Type B pancreatic cell (in vitro differentiated cells): ENCODE results near the gene GOLGA8H. TPM values are rescaled to one million over a fixed set of nuclear protein-coding genes. Genes with fewer than 3 reads are reported as not detected.
"Not testable (repeated sequence)": the region's sequence is repeated elsewhere in the genome, so short reads cannot be mapped to it uniquely, and the experiment has no call there.

Experiments used
- DNase-seq: peaks from one replicate; pipeline ENCODE4 v3.0.0; 2021; ENCODE audit warnings: mixed read lengths; ENCODE audit not compliant: unreplicated experiment; ENCODE audit errors: extremely low spot score
- H3K27ac Mint-ChIP-seq: 2 replicates; pipeline ENCODE4 v1.8.0; 2021; ENCODE audit warnings: mild to moderate bottlenecking, mixed read lengths
- H3K27me3 Mint-ChIP-seq: 2 replicates; pipeline ENCODE4 v1.8.0; 2021; ENCODE audit warnings: mixed read lengths
- H3K36me3 Mint-ChIP-seq: 2 replicates; pipeline ENCODE4 v1.8.0; 2021; ENCODE audit warnings: mixed read lengths
- H3K4me1 Mint-ChIP-seq: one replicate; pipeline ENCODE4 v1.8.0; 2021; ENCODE audit warnings: mixed read lengths; ENCODE audit not compliant: unreplicated experiment
- H3K4me3 Mint-ChIP-seq: 2 replicates; pipeline ENCODE4 v1.8.0; 2021; ENCODE audit warnings: mild to moderate bottlenecking, mixed read lengths
- H3K9me3 Mint-ChIP-seq: 2 replicates; pipeline ENCODE4 v1.8.0; 2021; ENCODE audit warnings: mixed read lengths
- long read RNA-seq: library from polyadenylated mRNA; unstranded; transcript quantifications from one replicate; pipeline ENCODE4 v2.0.0, GENCODE V29; 2020
- total RNA-seq: library from RNA; stranded (reverse); gene quantifications from 2 replicates; pipeline ENCODE4 v1.2.1, GENCODE V29; 2021; ENCODE audit warnings: low replicate concordance
- TF ChIP-seq, protein P1 (sequence below): fragments of 200-600 bp; sonication (generic); conservative IDR thresholded peaks from 2 replicates; pipeline ENCODE4 v1.5.0; 2021; ENCODE audit warnings: antibody characterized with exemption, mild to moderate bottlenecking

Gene GOLGA8H, protein sequence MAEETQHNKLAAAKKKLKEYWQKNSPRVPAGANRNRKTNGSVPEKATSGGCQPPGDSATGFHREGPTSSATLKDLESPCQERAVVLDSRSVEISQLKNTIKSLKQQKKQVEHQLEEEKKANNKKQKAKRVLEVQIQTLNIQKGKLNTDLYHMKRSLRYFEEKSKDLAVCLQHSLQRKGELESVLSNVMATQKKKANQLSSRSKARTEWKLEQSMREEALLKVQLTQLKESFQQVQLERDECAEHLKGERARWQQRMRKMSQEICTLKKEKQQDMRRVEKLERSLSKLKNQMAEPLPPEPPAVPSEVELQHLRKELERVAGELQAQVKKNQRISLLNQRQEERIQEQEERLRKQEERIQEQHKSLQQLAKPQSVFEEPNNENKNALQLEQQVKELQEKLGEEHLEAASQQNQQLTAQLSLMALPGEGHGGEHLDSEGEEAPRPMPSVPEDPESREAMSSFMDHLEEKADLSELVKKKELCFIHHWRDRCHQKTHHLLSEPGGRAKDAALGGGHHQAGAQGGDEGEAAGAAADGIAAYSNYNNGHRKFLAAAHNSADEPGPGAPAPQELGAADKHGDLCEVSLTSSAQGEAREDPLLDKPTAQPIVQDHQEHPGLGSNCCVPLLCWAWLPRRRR
- 0.77 TPM in 1 of 2 replicates, not detected in the other for total RNA-seq
- long read RNA-seq = 0 reads

DNA sequence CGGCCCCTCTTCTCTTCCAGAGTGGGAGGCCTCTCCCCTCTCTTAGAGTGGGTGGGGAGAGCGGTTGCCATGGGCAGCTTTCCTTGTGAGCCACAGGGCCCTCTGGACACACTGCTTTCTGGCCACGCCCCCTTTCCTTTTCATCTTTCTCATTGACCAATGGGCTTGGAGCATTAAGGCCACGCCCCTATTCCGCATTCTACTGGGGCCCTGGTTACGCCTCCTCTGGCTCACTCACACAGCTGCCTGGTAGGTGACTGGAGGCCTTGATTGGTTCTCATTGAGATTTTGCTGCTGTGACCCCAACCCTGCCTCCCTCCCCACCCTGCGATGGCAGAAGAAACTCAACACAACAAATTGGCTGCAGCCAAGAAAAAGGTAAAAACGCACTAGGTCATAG lies at the start of gene GOLGA8H:
Gene GOLGA8H, plus strand, starts transcription at position 233 of the 400 bp plus-strand sequence. Its CDS starts 98 bp downstream, at position 331.
- H3K4me3 Mint-ChIP-seq, H3K9me3 Mint-ChIP-seq, DNase-seq, H3K4me1 Mint-ChIP-seq, H3K36me3 Mint-ChIP-seq, H3K27me3 Mint-ChIP-seq, H3K27ac Mint-ChIP-seq: not testable (repeated sequence)

DNA sequence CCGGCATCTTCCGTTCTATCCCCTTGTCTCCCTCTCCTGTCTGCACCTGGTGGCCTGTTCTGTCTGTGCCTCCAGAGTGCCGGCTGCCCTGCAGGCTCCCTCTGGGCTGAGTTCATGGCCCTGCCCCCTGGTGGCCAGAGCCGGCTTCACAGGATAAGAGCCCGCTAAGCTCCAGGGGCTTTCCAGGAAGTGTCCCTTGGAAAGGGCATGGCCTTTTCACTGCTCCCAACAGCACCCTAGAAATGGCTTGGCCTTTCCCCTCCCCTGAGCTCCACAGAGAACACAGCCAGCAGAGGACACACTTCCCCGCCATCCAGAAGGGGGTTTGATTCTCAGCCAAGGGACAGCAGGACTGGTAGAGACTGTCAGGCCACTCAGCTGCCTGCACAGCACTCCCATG lies 36.9 kb upstream of the GOLGA8H start:
- not testable (repeated sequence) for H3K4me3 Mint-ChIP-seq
- DNase-seq = peak; percentile 22
- TF ChIP-seq, protein P1, sequence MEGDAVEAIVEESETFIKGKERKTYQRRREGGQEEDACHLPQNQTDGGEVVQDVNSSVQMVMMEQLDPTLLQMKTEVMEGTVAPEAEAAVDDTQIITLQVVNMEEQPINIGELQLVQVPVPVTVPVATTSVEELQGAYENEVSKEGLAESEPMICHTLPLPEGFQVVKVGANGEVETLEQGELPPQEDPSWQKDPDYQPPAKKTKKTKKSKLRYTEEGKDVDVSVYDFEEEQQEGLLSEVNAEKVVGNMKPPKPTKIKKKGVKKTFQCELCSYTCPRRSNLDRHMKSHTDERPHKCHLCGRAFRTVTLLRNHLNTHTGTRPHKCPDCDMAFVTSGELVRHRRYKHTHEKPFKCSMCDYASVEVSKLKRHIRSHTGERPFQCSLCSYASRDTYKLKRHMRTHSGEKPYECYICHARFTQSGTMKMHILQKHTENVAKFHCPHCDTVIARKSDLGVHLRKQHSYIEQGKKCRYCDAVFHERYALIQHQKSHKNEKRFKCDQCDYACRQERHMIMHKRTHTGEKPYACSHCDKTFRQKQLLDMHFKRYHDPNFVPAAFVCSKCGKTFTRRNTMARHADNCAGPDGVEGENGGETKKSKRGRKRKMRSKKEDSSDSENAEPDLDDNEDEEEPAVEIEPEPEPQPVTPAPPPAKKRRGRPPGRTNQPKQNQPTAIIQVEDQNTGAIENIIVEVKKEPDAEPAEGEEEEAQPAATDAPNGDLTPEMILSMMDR = peak; percentile 59

DNA sequence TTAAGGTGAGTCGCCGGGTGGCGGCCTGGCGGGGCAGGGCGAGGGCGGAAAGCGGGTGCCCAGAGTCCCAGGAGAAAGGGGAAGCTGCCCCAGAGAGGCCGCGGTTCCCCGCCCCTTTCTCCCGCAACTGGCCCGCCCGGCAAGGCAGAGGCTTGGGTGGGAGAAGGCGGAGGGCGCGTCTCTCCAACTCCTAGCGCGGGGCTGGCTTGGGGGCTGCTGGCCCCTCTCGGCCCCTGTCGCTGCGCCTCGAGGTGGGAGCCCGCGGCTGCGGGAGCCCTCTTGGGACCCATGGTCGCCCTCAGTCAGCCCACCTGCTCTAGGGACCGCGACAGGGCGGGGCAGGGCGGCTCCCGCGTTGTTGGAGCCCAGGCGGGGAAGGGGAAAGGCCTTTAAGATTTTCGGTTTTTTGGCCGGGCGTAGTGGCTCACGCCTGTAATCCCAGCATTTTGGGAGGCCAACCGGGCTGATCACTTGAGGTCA lies 30.8 kb upstream of the GOLGA8H start:
- not testable (repeated sequence) for H3K4me1 Mint-ChIP-seq, H3K4me3 Mint-ChIP-seq, H3K27me3 Mint-ChIP-seq, H3K36me3 Mint-ChIP-seq, DNase-seq, H3K27ac Mint-ChIP-seq, H3K9me3 Mint-ChIP-seq

More for the DNA sequence above, 36.9 kb upstream of the GOLGA8H start:
- H3K27me3 Mint-ChIP-seq, H3K4me1 Mint-ChIP-seq, H3K36me3 Mint-ChIP-seq, H3K27ac Mint-ChIP-seq, H3K9me3 Mint-ChIP-seq: not testable (repeated sequence)

DNA sequence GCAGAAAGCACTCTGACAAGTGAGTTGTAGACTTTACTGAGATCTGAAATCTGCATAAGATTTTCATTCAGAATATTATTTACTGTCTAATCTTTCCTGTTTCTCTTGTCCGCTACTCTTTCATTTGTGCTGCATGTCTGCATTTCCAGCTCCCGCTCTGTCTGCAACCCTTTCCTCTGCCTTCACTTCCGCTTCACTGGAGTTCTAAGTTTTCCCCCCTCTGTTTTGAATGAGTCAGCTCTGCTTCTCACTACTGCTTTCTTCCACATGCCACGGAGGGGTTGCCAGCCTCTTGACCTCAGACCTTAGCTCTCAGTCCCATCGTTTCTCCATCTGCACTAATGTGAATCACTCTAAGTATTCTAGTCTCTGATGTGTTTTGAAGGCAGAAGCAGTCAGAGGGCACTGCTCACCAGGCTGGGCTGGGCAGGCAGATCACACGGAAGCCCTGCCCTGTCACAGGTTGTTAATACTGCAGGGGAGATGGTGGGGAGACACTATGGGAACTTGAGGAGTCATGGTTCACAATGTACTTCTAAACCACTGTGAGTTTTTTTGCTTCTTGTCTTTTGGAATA lies 24.3 kb upstream of the GOLGA8H start:
- H3K27me3 Mint-ChIP-seq, H3K27ac Mint-ChIP-seq, H3K4me3 Mint-ChIP-seq, H3K36me3 Mint-ChIP-seq, DNase-seq, H3K4me1 Mint-ChIP-seq, H3K9me3 Mint-ChIP-seq: not testable (repeated sequence)

DNA sequence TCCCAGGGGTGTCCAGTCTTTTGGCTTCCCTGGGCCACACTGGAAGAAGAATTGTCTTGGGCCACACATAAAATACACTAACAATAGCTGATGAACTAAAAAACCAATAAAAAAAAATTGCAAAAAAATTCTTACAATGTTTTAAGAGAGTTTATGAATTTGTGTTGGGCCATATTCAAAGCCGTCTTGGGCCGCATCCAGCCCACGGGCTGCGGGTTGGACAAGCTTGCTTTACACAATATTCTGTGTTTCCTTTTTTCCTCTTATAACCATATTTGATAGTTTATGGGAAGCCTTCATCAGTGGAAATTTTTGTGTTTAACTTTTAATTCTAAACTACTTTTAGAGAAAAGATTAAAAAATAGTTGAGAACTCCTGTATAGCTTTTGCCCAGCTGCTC lies 23.1 kb upstream of the GOLGA8H start:
- DNase-seq, H3K9me3 Mint-ChIP-seq, H3K36me3 Mint-ChIP-seq, H3K27ac Mint-ChIP-seq, H3K27me3 Mint-ChIP-seq, H3K4me1 Mint-ChIP-seq, H3K4me3 Mint-ChIP-seq: not testable (repeated sequence)

DNA sequence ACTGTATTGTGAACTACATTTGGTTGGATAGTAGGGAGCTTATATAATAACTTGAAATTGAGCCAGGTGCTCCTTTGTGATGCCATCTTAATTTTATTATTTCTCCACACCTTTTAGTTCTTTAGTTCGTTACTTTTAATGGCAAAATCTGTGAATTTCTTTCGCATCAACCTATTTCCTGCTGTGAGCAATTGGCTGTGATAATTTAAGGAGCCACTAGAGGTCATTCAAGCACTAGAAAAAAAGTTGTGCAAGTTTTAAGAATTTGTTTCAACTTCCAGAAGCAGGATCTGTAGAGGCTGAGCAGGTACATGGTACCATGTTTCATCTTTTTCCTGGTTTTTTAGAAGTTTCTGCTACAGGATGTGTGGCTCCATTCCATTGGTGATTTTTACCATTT lies 4.9 kb upstream of the GOLGA8H start:
- not testable (repeated sequence) for H3K4me3 Mint-ChIP-seq, H3K27me3 Mint-ChIP-seq, H3K36me3 Mint-ChIP-seq, H3K4me1 Mint-ChIP-seq, DNase-seq, H3K9me3 Mint-ChIP-seq, H3K27ac Mint-ChIP-seq
- TF ChIP-seq, protein P1 = peak; percentile 59

DNA sequence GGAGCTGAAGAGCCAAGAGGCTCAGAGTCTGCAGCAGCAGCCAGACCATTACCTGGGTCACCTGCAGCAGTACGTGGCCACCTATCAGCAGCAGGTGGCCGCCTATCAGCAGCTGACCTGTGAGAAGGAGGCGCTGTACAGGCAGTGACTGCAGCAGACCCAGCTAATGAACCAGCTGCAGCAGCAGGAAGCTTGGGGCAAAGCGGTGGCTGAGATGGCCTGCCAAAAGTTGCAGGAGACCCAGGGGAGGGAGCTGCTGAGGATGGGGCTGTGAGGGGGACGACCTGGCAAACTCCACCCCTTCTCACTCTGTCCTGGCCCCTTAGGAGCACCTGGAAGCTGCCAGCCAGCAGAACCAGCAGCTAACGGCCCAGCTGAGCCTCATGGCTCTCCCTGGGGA lies 8.4 kb downstream of the GOLGA8H start:
- H3K36me3 Mint-ChIP-seq, H3K9me3 Mint-ChIP-seq, DNase-seq, H3K4me1 Mint-ChIP-seq, H3K27ac Mint-ChIP-seq, H3K27me3 Mint-ChIP-seq, H3K4me3 Mint-ChIP-seq: not testable (repeated sequence)

DNA sequence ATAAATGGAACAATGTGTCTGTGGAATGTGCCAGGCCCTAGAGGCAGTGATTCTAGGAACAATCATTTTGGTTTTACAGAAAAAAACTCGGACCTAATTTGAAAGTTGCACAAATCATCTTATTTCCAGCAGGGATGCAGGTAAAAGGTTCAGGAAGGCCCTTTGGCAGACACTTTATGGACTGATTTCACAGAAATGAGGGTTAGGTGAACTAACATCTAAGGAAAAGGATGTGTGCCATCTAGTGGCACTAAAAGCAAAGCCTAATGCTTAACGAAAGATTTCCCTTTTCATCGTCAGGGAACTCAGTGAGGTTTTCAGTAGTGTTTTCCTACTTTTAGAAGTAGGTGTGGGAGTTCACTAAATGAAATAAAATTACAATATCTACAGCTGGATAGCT lies 17.5 kb downstream of the GOLGA8H start:
- H3K27me3 Mint-ChIP-seq, H3K36me3 Mint-ChIP-seq, H3K4me3 Mint-ChIP-seq, H3K27ac Mint-ChIP-seq, H3K4me1 Mint-ChIP-seq, DNase-seq, H3K9me3 Mint-ChIP-seq: not testable (repeated sequence)
- TF ChIP-seq, protein P1 = peak; percentile 60
